NCI-H774 (cell line): Measurements from ENCODE around the gene COPG2.
"Not testable (repeated sequence)": the region's sequence is repeated elsewhere in the genome, so short reads cannot be mapped to it uniquely, and the experiment has no call there.

Experiments used
- DNase-seq: peaks from one replicate; lab custom pipeline; 2025; lab: John Stamatoyannopoulos, UW

Gene COPG2

DNA sequence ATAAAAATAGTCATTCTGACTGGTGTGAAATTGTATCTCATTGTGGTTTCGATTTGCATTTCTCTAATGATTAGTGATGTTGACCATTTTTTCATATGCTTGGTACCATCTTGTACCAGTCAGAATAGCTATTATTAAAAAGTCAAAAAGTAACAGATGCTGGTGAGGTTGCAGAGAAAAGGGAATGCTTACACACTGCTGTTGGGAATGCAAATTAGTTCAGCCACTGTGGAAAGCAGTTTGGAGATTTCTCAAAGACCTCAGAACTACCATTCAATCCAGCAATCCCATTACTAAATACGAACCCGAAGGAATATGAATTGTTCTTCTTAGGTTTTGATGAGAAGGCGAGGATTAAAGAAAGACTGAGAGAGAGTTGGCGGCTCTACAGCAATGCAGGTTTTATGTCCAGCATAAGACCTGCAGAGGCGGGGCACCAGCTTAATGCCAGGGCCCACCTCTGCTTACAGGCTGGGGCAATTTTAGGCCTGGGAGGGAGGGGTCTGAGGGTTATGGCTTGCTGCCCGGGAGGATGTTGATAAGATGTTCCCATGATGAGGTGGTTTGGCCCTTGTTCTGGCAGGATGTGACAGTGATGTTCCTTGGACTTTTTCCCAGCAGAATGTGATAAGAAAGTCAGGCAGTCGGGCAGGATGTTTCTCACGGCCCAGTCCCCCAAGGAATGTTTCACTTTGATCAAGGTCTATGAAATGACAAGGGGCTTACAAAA, 102.2 kb downstream of the COPG2 start:
- no peak for DNase-seq

DNA sequence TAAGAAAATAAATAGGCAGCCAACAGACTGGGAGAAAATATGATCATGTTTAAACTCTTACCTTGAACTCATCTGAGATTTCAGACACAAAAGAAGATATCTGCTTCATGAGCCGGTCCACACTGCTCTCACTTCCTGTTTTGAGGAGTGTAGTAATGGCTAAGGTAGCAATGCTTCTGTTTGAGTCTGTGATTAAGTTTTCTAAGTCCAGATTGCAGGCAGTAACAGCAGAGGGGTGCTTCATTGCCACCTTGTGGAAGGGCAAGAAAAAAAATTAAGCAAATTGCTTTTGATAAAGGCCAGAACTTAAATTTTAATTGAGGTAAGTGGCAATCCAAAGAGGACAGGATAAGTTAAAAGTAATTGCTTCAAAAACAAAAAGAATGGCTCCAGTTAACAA, 107.6 kb downstream of the COPG2 start:
- DNase-seq = no peak

DNA sequence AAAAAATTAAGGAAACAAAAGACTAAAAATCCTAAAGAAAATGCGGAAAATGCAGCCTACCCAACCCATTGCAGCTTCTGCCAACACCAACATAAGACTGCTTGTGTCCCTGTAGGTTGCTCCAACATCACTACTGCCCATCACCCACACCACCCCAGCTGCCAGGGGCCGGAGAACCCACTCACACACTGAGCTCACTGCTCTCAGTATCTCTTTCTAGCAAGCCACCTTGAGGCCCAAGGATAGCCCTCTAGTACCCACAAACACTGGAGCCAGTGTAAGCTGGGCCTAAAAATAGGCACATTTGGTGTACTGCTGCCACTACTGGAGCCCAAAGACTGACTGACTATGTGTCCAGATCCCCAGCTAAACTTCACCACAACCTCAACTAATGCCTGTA, 109.4 kb downstream of the COPG2 start:
- no peak for DNase-seq

DNA sequence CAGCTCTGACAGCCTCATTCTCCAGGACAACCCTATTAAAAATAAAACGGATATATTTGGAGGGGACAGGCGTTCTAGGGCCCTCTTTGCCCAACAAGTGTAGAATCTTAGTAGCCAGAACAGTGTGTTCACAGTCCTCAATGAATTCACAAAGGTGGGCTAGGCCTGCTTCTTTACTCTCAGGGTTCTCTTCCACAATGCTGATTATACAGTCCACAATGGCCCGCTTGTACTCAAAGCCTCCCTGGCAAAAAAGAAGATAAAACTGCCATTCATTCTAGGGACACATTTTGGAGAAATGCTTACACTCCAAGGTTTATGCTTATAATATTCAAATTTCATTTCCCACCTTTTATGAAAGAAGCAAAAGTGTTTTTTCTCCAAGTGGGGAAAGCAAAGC, 114.1 kb downstream of the COPG2 start:
- no peak for DNase-seq

DNA sequence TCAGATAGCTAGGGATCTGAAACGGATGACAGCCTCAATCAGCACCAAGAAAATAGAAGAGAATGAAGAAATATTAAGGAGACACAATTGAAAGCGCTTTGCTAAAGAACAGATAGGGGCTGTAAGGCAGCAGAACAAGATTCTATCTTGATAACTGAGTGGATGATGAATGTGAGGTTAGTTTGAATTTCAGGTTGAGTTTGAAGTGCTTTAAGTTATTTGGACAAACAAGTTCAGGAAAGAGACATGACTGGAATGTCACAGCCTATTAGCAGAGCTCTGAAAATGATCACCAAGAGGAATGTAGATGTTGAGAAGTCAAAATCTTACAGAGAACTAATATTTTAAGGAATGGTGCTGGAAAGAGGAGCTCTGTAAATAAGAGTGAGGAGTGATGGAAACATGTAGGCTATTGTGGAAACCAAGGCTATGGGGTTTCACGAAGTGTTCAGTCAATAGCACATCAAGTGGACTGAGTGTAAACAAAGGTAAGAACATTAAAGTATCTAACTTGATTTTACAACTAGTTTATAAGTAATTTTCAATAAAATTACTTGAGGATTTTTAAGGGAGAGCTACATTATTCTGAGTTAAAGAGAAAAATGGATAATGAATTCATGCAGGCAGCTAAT, 115.0 kb downstream of the COPG2 start:
- DNase-seq = no peak

DNA sequence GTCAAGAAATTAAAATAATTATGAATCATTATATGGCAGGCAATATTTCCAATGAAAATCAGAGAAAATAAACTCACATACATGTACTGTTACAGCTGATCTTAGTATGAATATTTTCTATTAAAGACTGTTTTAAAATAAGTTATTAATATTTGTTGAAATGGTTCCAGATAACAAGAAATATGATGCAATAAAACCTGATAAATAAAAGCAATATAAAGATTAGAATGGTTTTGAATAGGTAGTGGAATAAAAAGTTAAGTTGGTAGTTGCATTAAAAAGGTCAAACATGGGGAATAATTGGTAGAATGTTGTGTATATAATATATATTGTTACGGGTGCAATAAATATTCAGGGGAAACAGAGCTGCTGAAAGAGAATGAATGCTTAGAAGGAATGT, 124.2 kb downstream of the COPG2 start:
- DNase-seq = no peak

DNA sequence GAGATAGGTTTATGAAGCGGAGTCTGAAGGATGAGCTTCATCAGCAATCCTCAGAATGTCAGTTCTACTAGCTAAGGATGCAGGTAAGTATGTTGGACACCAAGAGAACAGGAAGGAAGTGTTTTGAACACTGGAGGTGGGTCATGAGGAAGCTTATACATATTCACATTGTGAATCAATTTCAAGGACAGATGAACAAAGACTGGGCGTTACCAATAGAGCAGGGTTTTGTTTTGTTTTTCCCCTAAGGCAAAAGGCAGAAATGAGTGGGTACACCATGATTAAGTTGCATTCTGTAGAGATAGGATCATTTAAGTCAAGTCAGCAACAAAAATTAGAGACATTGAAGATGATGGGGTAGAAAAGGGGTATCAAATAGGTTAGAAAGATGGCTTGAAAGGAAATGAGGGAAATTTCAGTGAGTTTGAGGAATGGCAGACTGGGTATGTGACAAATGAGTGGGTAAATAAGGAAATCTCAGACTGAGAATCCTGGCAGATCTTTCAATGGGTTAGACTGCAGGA, 125.0 kb downstream of the COPG2 start:
- no peak for DNase-seq

DNA sequence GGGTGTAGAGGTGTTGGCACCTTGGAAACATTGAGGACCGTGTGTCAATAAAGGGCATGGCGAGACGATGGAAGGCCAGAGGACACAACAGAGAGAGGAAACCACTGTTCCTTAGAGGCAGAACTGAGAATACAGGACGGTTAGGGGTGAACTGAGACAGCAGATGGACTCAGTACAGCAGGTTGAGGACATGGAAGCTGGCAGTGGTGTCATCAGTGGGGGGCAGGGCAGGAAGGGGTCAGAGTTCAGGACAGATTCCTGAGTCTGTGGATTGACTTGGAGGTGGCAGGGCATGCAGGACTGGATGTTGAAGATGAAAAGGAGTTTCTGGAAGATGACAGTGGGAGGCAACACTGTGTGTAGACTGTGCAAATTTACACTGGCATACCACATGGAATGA, 126.3 kb downstream of the COPG2 start:
- DNase-seq = not testable (repeated sequence)

DNA sequence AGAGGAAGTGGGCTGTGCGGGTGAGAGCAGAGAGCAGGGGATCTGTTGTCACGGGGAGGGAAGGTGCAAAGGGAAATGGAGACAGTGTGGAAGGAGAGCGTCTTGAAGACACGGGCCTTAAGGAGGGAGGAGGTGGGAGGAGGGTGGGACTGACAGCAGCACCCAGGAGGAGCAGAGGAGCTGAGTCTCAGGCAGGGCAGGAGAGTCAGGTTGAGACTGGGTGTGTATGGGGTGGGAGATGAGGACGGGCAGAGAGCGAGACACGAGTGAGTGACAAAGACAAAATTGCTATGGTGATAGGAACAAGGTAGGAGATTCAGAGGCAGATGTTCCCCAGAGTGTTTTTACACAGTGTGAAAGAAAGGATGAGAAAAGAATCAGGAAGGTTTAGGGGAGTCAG, 127.3 kb downstream of the COPG2 start:
- not testable (repeated sequence) for DNase-seq

DNA sequence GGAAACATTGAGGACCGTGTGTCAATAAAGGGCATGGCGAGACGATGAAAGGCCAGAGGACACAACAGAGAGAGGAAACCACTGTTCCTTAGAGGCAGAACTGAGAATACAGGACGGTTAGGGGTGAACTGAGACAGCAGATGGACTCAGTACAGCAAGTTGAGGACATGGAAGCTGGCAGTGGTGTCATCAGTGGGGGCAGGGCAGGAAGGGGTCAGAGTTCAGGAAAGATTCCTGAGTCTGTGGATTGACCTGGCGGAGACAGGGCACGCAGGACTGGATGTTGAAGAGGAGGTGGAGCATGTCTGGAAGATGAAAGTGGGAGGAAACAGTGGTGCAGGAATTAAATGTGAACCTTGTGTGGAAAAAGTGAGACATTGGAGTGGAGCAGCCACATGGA, 130.7 kb downstream of the COPG2 start:
- not testable (repeated sequence) for DNase-seq

DNA sequence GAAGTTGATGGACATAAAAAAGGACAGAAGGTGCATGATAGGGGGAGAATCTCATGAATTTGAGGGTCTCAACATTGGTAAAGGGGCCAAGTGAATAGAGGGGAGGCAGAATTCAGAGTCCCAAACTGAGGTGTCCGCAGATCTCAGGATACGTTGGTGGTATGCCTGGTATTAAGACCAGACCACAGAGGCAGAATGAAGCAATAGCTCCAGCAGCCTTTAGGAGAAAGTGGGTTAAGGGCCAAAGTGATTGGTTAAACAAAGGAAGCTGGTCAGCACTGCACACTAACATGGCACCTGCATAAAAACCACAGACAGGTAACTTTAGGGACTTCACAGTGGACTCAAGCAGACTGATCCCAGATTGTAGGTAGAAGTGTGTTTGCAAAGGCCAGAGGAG, 139.1 kb downstream of the COPG2 start:
- DNase-seq = no peak

DNA sequence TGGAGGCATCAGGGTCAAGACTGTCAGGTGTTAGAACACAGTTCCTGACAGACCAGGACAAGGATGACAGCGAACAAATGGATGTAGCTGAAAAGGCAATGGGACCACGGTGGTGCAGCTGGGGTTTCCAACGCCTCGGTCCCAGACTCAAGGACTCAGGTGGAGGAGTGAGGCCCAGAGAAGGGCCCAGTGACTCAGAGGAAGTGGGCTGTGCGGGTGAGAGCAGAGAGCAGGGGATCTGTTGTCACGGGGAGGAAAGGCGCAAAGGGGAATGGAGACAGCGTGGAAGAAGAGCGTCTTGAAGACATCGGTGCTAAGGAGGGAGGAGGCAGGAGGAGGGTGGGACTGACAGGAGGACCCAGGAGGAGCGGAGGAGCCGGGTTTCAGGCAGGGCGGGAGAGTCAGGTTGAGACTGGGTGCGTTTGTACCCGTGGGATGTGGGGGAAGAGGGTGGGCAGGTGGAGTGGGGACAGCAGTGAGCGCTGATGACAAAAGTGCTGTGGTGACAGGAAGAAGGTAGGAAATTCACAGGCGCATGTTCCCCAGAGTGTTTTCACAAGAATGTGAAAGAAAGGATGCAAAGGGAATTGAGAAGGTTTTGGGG, 140.7 kb downstream of the COPG2 start:
- not testable (repeated sequence) for DNase-seq

DNA sequence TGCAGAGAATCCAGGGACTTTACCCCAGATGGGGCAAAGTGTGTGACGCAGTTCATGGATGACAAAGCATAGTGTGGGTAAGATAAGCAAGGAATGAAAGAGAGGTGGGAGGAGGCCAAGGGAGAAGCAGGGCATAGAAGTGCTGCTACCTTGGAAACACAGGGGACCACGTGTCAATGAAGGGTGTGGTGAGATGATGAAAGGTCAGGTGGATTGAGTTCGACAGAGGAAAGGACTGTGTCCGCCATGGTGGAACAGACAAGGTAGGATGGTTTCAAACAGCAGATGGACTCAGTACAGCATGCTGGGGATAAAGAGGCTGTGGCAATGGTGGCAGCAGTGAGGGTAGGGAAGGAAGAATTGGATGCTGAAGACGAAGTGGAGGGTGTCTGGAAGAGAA, 143.9 kb downstream of the COPG2 start:
- no peak for DNase-seq

DNA sequence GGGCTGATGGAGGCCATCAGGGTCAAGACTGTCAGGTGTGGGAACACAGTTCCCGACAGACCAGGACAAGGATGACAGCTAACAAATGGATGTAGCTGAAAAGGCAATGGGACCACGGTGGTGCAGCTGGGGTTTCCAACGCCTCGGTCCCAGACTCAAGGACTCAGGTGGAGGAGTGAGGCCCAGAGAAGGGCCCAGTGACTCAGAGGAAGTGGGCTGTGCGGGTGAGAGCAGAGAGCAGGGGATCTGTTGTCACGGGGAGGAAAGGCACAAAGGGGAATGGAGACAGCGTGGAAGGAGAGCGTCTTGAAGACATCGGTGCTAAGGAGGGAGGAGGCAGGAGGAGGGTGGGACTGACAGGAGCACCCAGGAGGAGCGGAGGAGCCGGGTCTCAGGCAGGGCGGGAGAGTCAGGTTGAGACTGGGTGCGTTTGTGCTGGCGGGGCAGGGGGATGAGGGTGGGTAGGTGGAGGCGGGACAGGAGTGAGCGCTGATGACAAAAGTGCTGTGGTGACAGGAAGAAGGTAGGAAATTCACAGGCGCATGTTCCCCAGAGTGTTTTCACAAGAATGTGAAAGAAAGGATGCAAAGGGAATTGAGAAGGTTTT, 144.9 kb downstream of the COPG2 start:
- not testable (repeated sequence) for DNase-seq

DNA sequence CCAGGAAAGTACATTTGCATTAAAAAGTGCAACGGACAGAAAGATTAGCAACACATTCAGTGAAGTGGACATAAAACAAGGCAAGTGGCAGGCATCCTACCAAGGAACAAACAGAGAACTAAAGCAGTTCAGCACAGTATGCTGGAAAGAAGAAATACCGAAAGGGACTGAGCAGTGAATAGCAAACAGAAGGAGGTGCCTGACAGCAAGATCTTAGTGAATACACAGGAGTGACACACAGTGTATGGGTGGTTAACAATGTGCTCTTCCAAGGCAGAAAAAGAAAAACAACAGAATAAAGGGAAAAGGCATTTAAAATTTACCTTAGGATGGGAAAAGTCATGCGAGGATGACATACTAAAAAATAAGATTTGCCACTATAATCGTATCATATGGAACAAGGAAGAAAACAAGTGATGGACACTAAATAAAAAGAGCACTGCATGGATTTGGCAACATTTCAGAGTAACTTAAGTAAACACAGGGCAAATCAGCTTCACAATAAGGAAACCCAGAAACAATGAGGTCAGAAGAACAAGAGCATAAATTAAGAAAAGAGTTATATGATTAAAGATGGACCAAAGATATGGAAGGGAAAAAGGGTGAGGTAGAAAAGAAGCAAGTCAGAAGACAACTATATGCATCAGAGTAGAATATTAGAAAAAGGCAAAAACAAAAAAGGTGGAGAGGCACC, 147.1 kb downstream of the COPG2 start:
- DNase-seq = no peak

DNA sequence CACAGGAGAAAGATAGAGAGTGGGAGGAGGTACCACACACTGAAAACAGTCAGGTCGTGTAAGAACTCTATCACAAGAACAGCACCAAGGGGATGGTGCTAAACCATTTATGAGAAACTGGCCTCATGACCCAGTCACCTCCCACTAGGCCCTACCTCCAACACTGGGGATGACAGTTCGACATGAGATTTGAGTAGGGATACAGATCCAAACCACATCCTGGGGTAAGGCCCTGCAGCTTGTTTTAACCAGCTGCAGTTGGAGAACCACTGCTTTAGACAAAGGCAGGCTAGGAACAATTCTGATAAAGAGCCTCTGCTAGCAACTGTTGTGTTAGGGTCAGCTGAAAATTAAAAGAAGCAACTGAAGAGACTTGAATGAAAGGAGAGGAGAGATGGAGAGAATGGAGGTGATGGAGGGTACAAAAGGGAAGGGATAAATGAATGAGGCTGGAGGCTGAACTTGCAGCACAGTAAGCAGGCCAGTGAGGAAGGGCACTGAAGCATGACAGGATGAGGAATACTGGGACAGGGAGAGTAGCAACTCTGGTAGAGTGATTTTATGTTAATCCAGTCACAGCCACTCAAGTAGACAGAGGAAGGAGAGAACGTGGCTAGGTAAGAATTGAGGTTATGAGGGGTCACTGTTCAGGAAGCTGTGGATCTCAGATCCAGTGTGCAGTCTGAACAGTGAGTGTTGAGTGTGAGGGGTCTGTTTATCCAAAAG, 153.1 kb downstream of the COPG2 start:
- no peak for DNase-seq

DNA sequence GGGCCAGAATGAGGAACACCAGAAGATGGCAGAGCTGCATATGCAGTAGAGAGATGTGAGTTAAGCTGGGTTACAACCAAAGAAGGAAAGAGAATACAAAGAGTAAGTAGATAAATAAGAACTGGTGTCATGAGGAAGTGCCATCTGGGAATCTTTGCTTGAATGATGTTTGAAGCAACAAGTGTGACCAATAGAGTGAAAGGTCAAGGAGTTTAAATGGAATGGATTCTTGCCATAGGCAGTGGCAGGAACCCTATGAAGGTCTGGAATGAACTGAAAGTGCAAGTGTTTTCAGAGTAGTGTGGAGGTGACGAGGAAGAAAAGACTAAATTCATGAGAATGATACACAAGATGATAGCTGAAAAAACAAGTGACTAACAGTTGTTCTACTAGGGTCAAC, 155.1 kb downstream of the COPG2 start:
- DNase-seq = no peak

DNA sequence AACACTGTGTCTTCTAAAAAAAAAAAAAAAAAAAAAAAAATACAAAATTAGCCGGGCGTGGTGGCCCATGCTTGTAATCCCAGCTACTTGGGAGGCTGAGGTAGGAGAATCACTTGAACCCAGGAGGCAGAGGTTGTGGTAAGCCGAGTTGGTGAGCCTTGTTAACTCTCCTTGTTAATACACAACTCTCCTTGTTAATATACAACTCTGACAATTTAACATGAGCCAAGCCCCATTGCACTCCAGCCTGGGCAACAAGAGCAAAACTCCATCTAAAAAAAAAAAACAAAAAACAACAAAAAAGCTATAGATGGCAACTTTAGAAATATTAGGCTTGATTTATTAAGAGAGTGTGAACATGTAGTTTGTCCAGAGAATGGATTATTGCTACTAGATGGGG, 156.5 kb downstream of the COPG2 start:
- DNase-seq = not testable (repeated sequence)

DNA sequence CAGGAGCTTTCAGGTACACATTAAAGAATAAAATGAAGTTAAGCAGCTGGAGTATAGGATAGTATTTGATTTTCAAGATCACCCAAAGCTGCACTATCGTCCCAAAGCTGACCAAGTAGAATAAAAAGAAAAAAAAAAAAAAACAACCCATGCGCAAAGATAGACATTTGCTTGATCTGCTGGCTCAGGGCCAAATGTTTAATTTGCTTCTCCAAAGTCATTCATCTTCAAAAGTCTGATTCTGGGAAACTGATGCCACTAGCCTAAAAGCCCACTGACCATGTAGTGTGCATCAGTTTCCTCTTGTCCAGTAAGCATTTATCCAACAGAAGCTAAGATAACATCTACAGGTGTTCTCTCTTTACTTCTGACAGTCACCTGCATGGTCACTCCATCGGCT, 162.2 kb downstream of the COPG2 start:
- no peak for DNase-seq

DNA sequence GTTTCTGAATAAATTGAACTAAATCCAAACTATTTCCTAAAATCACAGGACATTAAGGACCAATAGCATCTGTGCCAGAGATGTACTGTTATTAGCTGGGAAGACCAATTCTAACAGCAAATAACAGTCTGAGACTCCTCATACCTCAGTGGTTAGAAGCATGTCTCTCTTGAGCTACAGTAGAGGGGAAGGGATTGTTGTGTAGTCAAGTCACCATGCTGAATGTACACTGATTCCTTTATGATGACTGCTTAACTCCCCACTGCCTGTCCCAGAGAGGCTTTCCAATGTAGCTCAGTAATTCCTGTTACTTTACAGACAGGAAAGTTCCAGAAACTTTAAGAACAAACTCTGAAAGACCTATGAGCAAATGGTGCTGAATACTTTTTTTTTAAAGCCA, 162.8 kb downstream of the COPG2 start:
- no peak for DNase-seq

DNA sequence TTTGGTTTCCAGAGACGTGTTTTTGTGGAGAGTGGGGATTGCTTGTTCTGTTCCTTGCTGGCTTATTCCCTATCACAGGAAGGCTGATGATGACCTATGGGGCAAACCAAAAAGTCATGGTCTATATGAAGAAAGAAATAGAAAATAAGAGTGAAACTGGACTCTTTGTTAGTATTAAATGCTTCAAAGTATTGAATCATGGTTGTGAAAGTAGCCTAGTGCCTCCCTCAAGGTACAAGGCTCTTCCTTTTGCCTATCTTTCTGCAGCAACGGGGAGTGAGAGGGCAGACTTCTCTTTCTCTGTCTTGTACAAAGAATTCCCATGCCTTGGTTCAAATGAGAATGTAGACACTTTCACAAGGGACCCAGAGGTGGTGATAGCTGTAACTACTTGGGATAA, 167.6 kb downstream of the COPG2 start:
- DNase-seq = no peak

DNA sequence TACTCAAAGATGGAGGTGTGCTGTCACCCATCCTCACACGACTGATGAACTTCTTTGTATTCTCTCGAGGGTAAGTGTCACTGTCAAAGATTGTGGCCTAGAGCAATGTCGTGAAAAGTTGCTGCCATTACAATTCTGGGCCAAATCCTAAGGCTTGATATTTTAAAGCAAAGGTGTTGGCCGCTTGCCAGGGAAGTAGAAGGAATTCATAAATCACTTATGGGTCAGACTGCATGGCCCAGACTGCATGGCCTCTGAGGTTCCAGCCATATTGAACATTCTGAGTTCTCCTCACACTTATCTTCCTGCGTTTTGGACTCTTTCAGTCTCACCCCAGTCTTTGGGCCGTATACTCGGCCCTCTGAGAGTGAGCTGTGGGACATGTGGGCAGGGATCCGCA, 168.1 kb downstream of the COPG2 start:
- DNase-seq = no peak
